GM23248 (cell line): ENCODE results near the gene SCN8A. TPM values are rescaled to one million over a fixed set of nuclear protein-coding genes. Genes with fewer than 3 reads are reported as not detected.

Experiments used
- DNase-seq: peaks from one replicate; pipeline ENCODE4 v3.0.0-alpha.2; 2015
- H2AFZ ChIP-seq: fragments of 200-600 bp; sonication (generic); 2 replicates; pipeline ENCODE4 v1.6.1; 2016; ENCODE audit warnings: antibody characterized with exemption
- H3F3A ChIP-seq: fragments of 200-600 bp; sonication (generic); 2 replicates; pipeline ENCODE4 v1.6.1; 2016; ENCODE audit warnings: mild to moderate bottlenecking, antibody characterized with exemption, mixed run types; ENCODE audit not compliant: insufficient read depth
- H3K27ac ChIP-seq: fragments of 200-600 bp; sonication (generic); 2 replicates; pipeline ENCODE4 v1.5.1; 2016; ENCODE audit warnings: mild to moderate bottlenecking
- H3K27me3 ChIP-seq: fragments of 200-600 bp; sonication (generic); replicated peaks from 2 replicates; pipeline ENCODE4 v1.6.1; 2016; ENCODE audit warnings: mild to moderate bottlenecking; ENCODE audit not compliant: insufficient read depth
- H3K36me3 ChIP-seq: fragments of 200-600 bp; sonication (generic); 2 replicates; pipeline ENCODE4 v1.6.1; 2016; ENCODE audit warnings: low read depth, mild to moderate bottlenecking
- H3K4me1 ChIP-seq: fragments of 200-600 bp; sonication (generic); 2 replicates; pipeline ENCODE4 v1.6.1; 2016; ENCODE audit warnings: mild to moderate bottlenecking; ENCODE audit not compliant: insufficient read depth
- H3K4me2 ChIP-seq: fragments of 200-600 bp; sonication (generic); one replicate; pipeline ENCODE4 v1.6.1; 2016; ENCODE audit warnings: mild to moderate bottlenecking; ENCODE audit not compliant: unreplicated experiment
- H3K4me3 ChIP-seq: fragments of 200-600 bp; sonication (generic); 2 replicates; pipeline ENCODE4 v1.5.1; 2016; ENCODE audit warnings: mild to moderate bottlenecking
- H3K79me2 ChIP-seq: fragments of 200-600 bp; sonication (generic); 2 replicates; pipeline ENCODE4 v1.6.1; 2016; ENCODE audit warnings: mild to moderate bottlenecking; ENCODE audit not compliant: insufficient read depth
- H3K9ac ChIP-seq: fragments of 200-600 bp; sonication (generic); 2 replicates; pipeline ENCODE4 v1.6.1; 2016; ENCODE audit warnings: mild to moderate bottlenecking
- H3K9me2 ChIP-seq: fragments of 200-600 bp; sonication (generic); 2 replicates; pipeline ENCODE4 v1.6.1; 2016; ENCODE audit warnings: mixed run types, mild to moderate bottlenecking, moderate library complexity; ENCODE audit not compliant: insufficient read depth
- H3K9me3 ChIP-seq: fragments of 200-600 bp; sonication (generic); one replicate; pipeline ENCODE4 v1.6.1; 2017; ENCODE audit warnings: low read depth
- H4K20me1 ChIP-seq: fragments of 200-600 bp; sonication (generic); 2 replicates; pipeline ENCODE4 v1.6.0; 2016; ENCODE audit not compliant: insufficient read depth
- EZH2 ChIP-seq: fragments of 200-600 bp; sonication (generic); IDR thresholded peaks from 2 replicates; pipeline ENCODE4 v1.6.1; 2018; ENCODE audit warnings: antibody characterized with exemption, mild to moderate bottlenecking; ENCODE audit not compliant: insufficient read depth, poor library complexity, severe bottlenecking
- EZH2phosphoT487 ChIP-seq: fragments of 200-600 bp; sonication (generic); IDR thresholded peaks from 2 replicates; pipeline ENCODE4 v1.6.1; 2018; ENCODE audit warnings: antibody characterized with exemption, moderate library complexity, mild to moderate bottlenecking, low read depth; ENCODE audit not compliant: insufficient read depth
- WGBS, 2 experiments: methylation state at CpG; one replicate each; pipeline ENCODE4 v1.1.6; 2015 to 2017; ENCODE audit warnings: low lambda C conversion rate in 2 of 2, low coverage in 1 of 2; ENCODE audit errors: missing lambda C conversion rate in 2 of 2; 5-methylcytosine and 5-hydroxymethylcytosine counted together
- in situ Hi-C: fragments of 300-500 bp; cut with MboI; formaldehyde crosslinking; loops from 2 replicates; pipeline ENCODE4 v1.15.0; 2020
- polyA plus RNA-seq: library from polyadenylated mRNA; unstranded; fragments of >200 nt; fragmentation: Nextera tagmentation; extraction: Ambion mirVana; gene quantifications from 2 replicates; pipeline ENCODE4 v1.2.1, GENCODE V29; 2016
- total RNA-seq: library from RNA; depleted of rRNA; stranded (reverse); fragments of >200 nt; shearing (Covaris generic); gene quantifications from 2 replicates; pipeline ENCODE4 v1.2.3, GENCODE V29; 2014

Gene SCN8A
- total and polyA plus RNA-seq, 2 experiments from 2014 or later = 6.7 to 13.8 TPM

DNA sequence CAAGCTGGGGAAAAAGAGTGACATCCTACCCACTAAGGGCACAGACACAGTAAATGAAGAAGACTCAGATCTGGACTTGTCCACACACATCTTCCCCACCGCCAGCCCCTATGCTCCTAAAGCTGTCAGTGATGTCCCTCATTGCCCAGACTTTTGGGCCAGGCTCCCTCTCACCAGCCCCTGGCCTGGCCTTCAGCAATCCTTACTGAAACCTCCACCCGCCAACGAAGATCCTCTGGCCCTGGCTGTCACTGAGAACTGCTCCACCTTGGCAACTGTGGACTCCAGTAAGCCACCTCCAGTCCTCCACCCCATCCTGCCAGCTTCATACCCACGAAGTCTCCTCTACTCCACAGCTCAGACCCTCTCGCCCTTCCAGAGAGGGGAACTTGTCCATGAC, 234.2 kb downstream of the SCN8A start:
- Histone ChIP-seq H3K4me2 (no peak overlapping the region), H3F3A (peaks cover 19% of the 10 kb centered on the region), H3K9ac (no peak overlapping the region), H3K27ac (no peak overlapping the region), H3K9me2 (no peaks in the 10 kb centered on the region), H3K27me3 (no peaks in the 10 kb centered on the region), H2AFZ (no peak overlapping the region), H3K4me3 (no peak overlapping the region), H4K20me1 (no peaks in the 10 kb centered on the region), H3K79me2 (0 out of 2 replicates have a peak, but pooled peaks cover 4% of the 10 kb centered on the region), H3K4me1 (peaks cover 11% of the 10 kb centered on the region; the same call in 1 of the 2 replicates), H3K36me3 (no peaks in the 10 kb centered on the region), H3K9me3 (no peaks in the 10 kb centered on the region)
- no peak for TF ChIP-seq EZH2phosphoT487
- no peak for TF ChIP-seq EZH2
- no peak for DNase-seq
- in situ Hi-C loops = loop anchor here (10.0 kb wide), 1 partner anchor 400 kb away; the partner anchor contains the start of gene SLC4A8
- 74 to 75% methylated on average over 4 to 5 of the region's 5 CpGs for WGBS, 2 experiments

DNA sequence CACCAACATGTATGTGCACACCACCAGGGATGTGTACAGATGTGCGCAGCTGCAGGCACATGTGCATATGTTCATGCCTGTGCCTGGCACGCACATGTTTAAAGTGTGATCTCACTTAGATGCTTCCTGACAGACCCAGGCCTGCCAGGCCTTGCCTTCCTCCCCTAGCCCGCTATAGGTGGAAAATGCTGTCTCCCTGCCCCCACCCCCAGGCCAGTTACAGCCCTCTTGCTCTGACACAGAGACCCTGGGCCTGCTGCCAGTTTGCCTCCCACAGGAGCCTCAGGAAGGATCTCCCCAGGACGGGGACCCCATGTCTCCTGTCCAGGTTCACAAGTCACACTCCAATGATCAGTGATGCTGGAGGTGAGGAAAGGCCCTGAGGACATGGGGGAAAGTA, 235.8 kb downstream of the SCN8A start:
- no peak overlapping the region for H3K9ac ChIP-seq

DNA sequence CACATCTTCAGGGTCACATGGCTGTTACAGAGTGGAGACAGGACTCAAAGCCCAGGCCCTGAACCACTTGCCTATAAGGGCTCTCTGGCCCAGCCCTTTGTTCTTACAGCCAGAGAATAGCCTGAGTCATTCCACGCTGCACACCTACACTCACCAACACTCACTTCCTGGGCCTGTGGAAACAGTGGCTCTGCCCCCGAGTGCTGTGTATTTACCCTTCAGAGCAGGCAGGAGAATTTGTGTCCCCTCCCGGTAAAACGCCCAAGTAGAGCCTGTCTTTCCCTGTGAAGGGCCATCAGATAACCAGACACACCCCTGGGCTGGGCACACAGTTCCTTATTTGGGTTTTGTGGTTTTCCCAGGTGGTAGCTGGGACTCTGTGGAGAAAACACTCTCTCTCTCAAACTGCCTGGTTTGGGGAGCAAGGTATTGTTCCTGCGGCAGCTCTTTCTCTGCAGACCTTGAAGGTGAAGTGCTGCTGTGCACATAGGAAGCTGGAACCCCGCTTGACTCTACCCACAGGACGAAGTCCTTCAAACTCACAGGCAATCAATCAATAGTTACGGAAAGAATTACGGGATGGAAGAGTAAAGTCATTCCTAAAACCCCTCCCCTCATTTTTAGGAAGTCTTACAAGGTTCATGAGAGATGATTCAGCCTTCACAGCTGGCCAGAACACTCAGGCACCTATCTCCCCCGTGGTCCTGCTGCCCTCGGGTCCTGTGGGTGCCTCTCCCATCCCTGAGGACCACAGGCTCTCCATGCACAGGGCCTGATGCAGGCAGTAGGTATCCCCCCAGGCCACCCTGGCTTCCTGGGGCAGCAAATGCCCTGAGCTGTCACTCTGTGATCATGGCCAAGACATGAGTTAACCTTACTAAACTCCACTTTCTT, 237.1 kb downstream of the SCN8A start:
- DNase-seq = peak; percentile 79
- Histone ChIP-seq H3K27ac (no peak overlapping the region), H3K9ac (no peak overlapping the region)

More for the DNA sequence above, 235.8 kb downstream of the SCN8A start:
- no peak overlapping the region for H3K4me2 ChIP-seq
- H3K4me3 ChIP-seq = no peak overlapping the region
- 0 out of 2 replicates have a peak, but pooled peaks cover 4% of the 10 kb centered on the region for H3K79me2 ChIP-seq
- DNase-seq = peak; percentile 23
- no peak overlapping the region for H3K27ac ChIP-seq
- in situ Hi-C loops = loop anchor here (10.0 kb wide), 1 partner anchor 402 kb away; the partner anchor contains the start of gene SLC4A8
- no peaks in the 10 kb centered on the region for H3K9me3 ChIP-seq
- H3K36me3 ChIP-seq = no peaks in the 10 kb centered on the region
- H3K27me3 ChIP-seq = peaks cover 11% of the 10 kb centered on the region; the same call in 1 of the 2 replicates
- peaks cover 19% of the 10 kb centered on the region for H3F3A ChIP-seq
- H2AFZ ChIP-seq = no peak overlapping the region
- TF ChIP-seq EZH2 (no peak), EZH2phosphoT487 (no peak)
- H3K4me1 ChIP-seq = peaks cover 11% of the 10 kb centered on the region; the same call in 1 of the 2 replicates
- WGBS, 2 experiments = 16 to 30% methylated on average over 4 of the region's 4 CpGs
- no peaks in the 10 kb centered on the region for H4K20me1 ChIP-seq
- no peaks in the 10 kb centered on the region for H3K9me2 ChIP-seq

DNA sequence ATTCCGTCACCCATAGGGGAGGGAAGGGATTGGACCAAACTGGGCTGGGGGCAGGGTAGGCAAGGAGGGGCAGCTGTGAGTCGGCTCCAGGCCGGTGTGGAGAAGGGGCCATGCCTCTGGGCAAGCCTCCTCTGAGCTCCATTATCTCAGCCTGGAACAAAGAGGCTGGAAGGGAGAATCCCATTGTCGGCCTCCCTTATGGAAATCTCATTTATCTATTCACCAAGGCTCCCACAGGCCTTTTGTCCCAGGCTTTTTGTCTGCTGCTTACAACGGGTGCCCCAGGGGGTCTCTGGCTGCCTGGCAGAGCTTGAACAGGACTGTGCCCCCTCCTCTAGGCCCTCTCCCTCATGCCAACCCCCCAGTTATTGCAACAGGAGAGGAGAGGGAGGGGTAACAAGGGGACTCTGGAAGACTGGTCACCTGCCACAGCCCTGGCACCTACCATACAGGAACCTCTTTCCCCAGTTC, 238.0 kb downstream of the SCN8A start:
- H3K4me1 ChIP-seq = peaks cover 11% of the 10 kb centered on the region; the same call in 1 of the 2 replicates
- in situ Hi-C loops = loop anchor here (10.0 kb wide), 1 partner anchor 404 kb away; the partner anchor contains the start of gene SLC4A8
- no peak overlapping the region for H3K4me3 ChIP-seq
- H3K9me2 ChIP-seq = no peaks in the 10 kb centered on the region
- no peaks in the 10 kb centered on the region for H3K79me2 ChIP-seq
- WGBS, 2 experiments = 33% methylated on average over 5 of the region's 5 CpGs
- 0 out of 2 replicates have a peak, but pooled peaks cover 5% of the 10 kb centered on the region for H3F3A ChIP-seq
- no peaks in the 10 kb centered on the region for H4K20me1 ChIP-seq
- H3K4me2 ChIP-seq = no peak overlapping the region
- DNase-seq = no peak
- no peak overlapping the region for H2AFZ ChIP-seq
- no peak overlapping the region for H3K27ac ChIP-seq
- H3K9ac ChIP-seq = no peak overlapping the region
- H3K27me3 ChIP-seq = peaks cover 29% of the 10 kb centered on the region; the same call in 1 of the 2 replicates
- H3K36me3 ChIP-seq = no peaks in the 10 kb centered on the region
- H3K9me3 ChIP-seq = no peaks in the 10 kb centered on the region
- no peak for TF ChIP-seq EZH2
- TF ChIP-seq EZH2phosphoT487 = no peak

More for the DNA sequence above, 237.1 kb downstream of the SCN8A start:
- in situ Hi-C loops = loop anchor here (10.0 kb wide), 1 partner anchor 403 kb away; the partner anchor contains the start of gene SLC4A8
- Histone ChIP-seq H3F3A (peaks cover 12% of the 10 kb centered on the region; the same call in 1 of the 2 replicates), H3K79me2 (no peaks in the 10 kb centered on the region), H3K9me2 (no peaks in the 10 kb centered on the region), H3K4me3 (no peak overlapping the region), H3K27me3 (peaks cover 23% of the 10 kb centered on the region; the same call in 1 of the 2 replicates), H3K9me3 (no peaks in the 10 kb centered on the region), H3K36me3 (no peaks in the 10 kb centered on the region), H3K4me1 (peaks cover 11% of the 10 kb centered on the region; the same call in 1 of the 2 replicates), H4K20me1 (no peaks in the 10 kb centered on the region), H2AFZ (no peak overlapping the region), H3K4me2 (peak overlapping the region; percentile 24)
- TF ChIP-seq EZH2phosphoT487 (no peak), EZH2 (no peak)
- WGBS, 2 experiments = 40 to 46% methylated on average over 11 of the region's 11 CpGs
